ENCODE data around the gene EHD1.

EHD1 gene

DNA sequence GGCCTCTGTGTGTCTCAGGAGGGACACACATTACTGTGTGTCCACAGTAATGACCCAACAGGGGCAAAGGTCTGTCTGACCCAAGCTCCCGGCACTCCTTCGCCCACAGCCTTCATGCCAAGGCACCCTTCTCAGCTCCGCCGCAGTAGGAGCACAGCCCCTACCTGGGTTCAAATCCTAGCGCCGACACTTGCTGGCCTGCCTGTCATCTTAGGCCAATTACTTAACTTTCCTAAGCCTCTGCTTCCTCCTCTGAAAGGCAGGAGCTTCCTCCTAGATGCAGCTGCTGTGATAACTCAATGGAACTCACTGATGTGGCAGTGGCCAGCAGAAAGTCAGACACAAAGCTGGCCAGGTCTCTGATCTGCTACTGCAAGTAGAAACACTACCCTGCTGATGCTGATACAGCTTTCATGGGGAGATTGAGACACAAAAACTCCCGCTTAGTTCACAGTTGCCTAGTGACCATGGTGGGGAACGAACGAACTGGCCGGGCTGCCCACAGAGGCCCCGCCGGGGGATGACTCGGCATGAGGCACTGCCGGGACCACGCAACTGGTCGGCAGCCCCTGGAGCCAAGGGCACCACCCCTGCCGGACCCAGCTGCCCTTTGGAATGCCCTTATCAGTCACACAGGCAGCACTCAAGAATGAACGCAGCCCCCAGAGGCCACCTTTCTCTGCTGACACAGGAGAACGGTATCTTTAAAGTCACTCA, 8.1 kb downstream of the EHD1 start:
- H3K9me3 ChIP-seq (ENCODE audit: insufficient read depth, low read length) = no peaks in the 10 kb centered on the region
- peak overlapping the region; percentile 94 for H3K27ac ChIP-seq (ENCODE audit: low read depth, low read length)
- H3K4me2 ChIP-seq (ENCODE audit: low read depth, low read length, poor library complexity, severe bottlenecking) = peak overlapping the region; percentile 58
- peaks cover 15% of the 10 kb centered on the region for H3K36me3 ChIP-seq (ENCODE audit: low read length)
- peak overlapping the region; percentile 6 for H3K4me3 ChIP-seq (ENCODE audit: insufficient read depth, low read length, poor library complexity, severe bottlenecking)
- no peak overlapping the region for H2AFZ ChIP-seq (ENCODE audit: low read depth, low read length, severe bottlenecking)
- no peaks in the 10 kb centered on the region for H3K9me2 ChIP-seq (replicated peaks; ENCODE audit: insufficient read depth, low read length)
- no peaks in the 10 kb centered on the region for H3K27me3 ChIP-seq (ENCODE audit: low read length)
- peaks cover 90% of the 10 kb centered on the region for H3K79me2 ChIP-seq (ENCODE audit: insufficient read depth, low read length)
- TF ChIP-seq, protein P1, sequence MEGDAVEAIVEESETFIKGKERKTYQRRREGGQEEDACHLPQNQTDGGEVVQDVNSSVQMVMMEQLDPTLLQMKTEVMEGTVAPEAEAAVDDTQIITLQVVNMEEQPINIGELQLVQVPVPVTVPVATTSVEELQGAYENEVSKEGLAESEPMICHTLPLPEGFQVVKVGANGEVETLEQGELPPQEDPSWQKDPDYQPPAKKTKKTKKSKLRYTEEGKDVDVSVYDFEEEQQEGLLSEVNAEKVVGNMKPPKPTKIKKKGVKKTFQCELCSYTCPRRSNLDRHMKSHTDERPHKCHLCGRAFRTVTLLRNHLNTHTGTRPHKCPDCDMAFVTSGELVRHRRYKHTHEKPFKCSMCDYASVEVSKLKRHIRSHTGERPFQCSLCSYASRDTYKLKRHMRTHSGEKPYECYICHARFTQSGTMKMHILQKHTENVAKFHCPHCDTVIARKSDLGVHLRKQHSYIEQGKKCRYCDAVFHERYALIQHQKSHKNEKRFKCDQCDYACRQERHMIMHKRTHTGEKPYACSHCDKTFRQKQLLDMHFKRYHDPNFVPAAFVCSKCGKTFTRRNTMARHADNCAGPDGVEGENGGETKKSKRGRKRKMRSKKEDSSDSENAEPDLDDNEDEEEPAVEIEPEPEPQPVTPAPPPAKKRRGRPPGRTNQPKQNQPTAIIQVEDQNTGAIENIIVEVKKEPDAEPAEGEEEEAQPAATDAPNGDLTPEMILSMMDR (IDR thresholded peaks at IDR 0.05; ENCODE audit: insufficient read depth, low read length, poor library complexity, severe bottlenecking) = no peak
- no peak for TF ChIP-seq EZH2phosphoT487 (conservative IDR thresholded peaks at IDR 0.05; ENCODE audit: low read length)
- no peaks in the 10 kb centered on the region; the same call in 1 of the 2 replicates for H4K20me1 ChIP-seq (ENCODE audit: low read depth, low read length)
- peak overlapping the region; percentile 49 for H3K9ac ChIP-seq (ENCODE audit: low read length)
- peaks cover 41% of the 10 kb centered on the region for H3F3A ChIP-seq (ENCODE audit: insufficient read depth)

DNA sequence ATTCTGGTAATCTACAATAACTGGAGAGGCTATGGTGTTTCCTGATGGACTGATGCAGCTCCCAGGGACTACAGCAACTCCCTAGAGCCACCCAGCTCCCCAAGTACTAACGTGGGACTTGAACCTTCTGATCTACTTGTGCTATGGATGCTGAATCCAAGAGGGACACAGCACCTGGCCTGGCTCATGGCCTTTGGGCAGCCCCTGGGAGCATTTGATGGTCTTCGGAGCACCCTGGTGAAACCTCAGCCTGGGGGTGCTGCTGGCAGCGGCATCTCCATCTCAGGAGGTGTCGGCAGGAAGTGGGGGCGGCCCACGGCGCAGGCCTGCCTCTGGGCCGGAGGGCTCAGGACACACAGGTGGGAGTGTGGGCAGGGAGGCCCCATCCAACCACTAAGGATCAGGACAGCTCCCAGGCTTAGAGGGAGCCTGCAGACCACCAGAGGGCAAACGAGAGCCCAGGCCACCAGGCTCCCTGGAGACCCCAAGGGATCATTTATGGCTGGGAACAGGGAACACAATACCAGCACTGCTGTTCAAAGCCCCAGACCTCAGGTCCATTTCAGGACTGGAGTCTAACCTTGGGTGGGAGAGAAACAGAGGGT, 8.7 kb downstream of the EHD1 start:
- Histone ChIP-seq H3K9me2 (replicated peaks; ENCODE audit: insufficient read depth, low read length) (no peaks in the 10 kb centered on the region), H3K36me3 (ENCODE audit: low read length) (peaks cover 15% of the 10 kb centered on the region), H3K4me2 (ENCODE audit: low read depth, low read length, poor library complexity, severe bottlenecking) (peak overlapping the region; percentile 58), H3K79me2 (ENCODE audit: insufficient read depth, low read length) (peaks cover 90% of the 10 kb centered on the region), H3K9ac (ENCODE audit: low read length) (peak overlapping the region; percentile 49), H3K27ac (ENCODE audit: low read depth, low read length) (peak overlapping the region; percentile 94), H4K20me1 (ENCODE audit: low read depth, low read length) (no peaks in the 10 kb centered on the region; the same call in 1 of the 2 replicates), H3K9me3 (ENCODE audit: insufficient read depth, low read length) (no peaks in the 10 kb centered on the region), H2AFZ (ENCODE audit: low read depth, low read length, severe bottlenecking) (no peak overlapping the region), H3K4me3 (ENCODE audit: insufficient read depth, low read length, poor library complexity, severe bottlenecking) (peak overlapping the region; percentile 6), H3F3A (ENCODE audit: insufficient read depth) (peaks cover 47% of the 10 kb centered on the region), H3K27me3 (ENCODE audit: low read length) (no peaks in the 10 kb centered on the region)
- TF ChIP-seq, protein P1 (IDR thresholded peaks at IDR 0.05; ENCODE audit: insufficient read depth, low read length, poor library complexity, severe bottlenecking) = peak; percentile 41
- TF ChIP-seq EZH2phosphoT487 (conservative IDR thresholded peaks at IDR 0.05; ENCODE audit: low read length) = no peak

DNA sequence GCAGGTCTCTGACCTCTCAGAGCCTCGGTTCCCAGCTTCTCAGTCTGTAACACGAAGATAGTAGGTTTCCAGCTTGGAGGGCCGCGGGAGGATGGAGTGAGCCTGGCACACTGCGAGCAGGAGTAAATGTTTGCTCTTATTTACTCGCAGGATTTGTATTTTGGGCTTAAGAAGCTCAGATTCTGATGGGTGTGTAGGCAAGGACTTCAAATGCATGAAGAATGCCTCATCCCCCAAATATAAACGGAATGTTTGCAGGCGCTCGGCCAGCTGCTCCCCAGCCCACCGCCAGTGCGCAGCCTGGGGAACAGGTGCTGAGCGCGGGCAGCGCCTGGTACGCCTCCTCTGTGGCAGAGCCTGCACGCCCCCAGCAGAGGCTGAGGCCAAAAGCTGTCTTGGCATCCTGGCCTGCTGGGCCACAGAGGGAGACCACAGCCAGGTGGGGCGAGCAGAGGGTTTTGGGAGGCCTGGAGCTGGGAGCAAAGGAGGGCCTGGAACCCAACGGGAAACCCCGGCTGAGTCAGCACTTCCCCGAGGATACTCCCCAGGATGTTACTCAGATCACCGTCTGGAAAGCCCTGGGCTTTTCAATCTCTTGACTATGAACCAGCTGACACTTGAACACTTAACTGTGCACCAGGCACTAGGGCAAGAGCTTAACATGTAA, 9.4 kb downstream of the EHD1 start:
- Histone ChIP-seq H3K79me2 (ENCODE audit: insufficient read depth, low read length) (peaks cover 90% of the 10 kb centered on the region), H3K27ac (ENCODE audit: low read depth, low read length) (peak overlapping the region; percentile 94), H3K9me2 (replicated peaks; ENCODE audit: insufficient read depth, low read length) (no peaks in the 10 kb centered on the region), H3K27me3 (ENCODE audit: low read length) (no peaks in the 10 kb centered on the region), H3K4me3 (ENCODE audit: insufficient read depth, low read length, poor library complexity, severe bottlenecking) (no peak overlapping the region), H3K36me3 (ENCODE audit: low read length) (peaks cover 15% of the 10 kb centered on the region), H3K9ac (ENCODE audit: low read length) (peak overlapping the region; percentile 49), H2AFZ (ENCODE audit: low read depth, low read length, severe bottlenecking) (no peak overlapping the region), H3K9me3 (ENCODE audit: insufficient read depth, low read length) (no peaks in the 10 kb centered on the region), H3K4me2 (ENCODE audit: low read depth, low read length, poor library complexity, severe bottlenecking) (peak overlapping the region; percentile 58), H4K20me1 (ENCODE audit: low read depth, low read length) (no peaks in the 10 kb centered on the region), H3F3A (ENCODE audit: insufficient read depth) (peaks cover 50% of the 10 kb centered on the region)
- TF ChIP-seq EZH2phosphoT487 (conservative IDR thresholded peaks at IDR 0.05; ENCODE audit: low read length) = no peak
- TF ChIP-seq, protein P1 (IDR thresholded peaks at IDR 0.05; ENCODE audit: insufficient read depth, low read length, poor library complexity, severe bottlenecking) = no peak

All from SU-DHL-6 (cell line).